SK-N-SH treated with all-trans-retinoic acid at 6 μM for 48 hours (cell line): Measurements from ENCODE around the gene CCDC180.

ENCODE experiments used
- BACH2 ChIP-seq: fragments of 250-450 bp; sonication (Bioruptor Pico); IDR thresholded peaks from 2 replicates; pipeline ENCODE4 v1.9.0; 2021; ENCODE audit warnings: mild to moderate bottlenecking, borderline replicate concordance
- CSDC2 ChIP-seq: fragments of 250-450 bp; sonication (Bioruptor Pico); IDR thresholded peaks from 2 replicates; pipeline ENCODE4 v1.5.0; 2020; ENCODE audit warnings: mild to moderate bottlenecking, moderate library complexity
- ESRRG ChIP-seq: fragments of 250-450 bp; sonication (Bioruptor Pico); IDR thresholded peaks from 2 replicates; pipeline ENCODE4 v1.6.1; 2021; ENCODE audit warnings: mild to moderate bottlenecking
- RARB ChIP-seq: fragments of 250-450 bp; sonication (Bioruptor Pico); IDR thresholded peaks from 2 replicates; pipeline ENCODE4 v1.8.0; 2021; ENCODE audit warnings: mild to moderate bottlenecking, moderate library complexity
- SNAI2 ChIP-seq: fragments of 250-450 bp; sonication (Bioruptor Pico); IDR thresholded peaks from 2 replicates; pipeline ENCODE4 v1.5.0; 2020; ENCODE audit warnings: mild to moderate bottlenecking, moderate library complexity
- TCF4 ChIP-seq: fragments of 250-450 bp; sonication (Bioruptor Pico); IDR thresholded peaks from 2 replicates; pipeline ENCODE4 v1.8.0; 2021; ENCODE audit warnings: mild to moderate bottlenecking, moderate library complexity, borderline replicate concordance
- ZFP3 ChIP-seq: fragments of 250-450 bp; sonication (Bioruptor Pico); IDR thresholded peaks from 2 replicates; pipeline ENCODE4 v1.5.0; 2020; ENCODE audit warnings: mild to moderate bottlenecking, moderate library complexity
- ZFP30 ChIP-seq: fragments of 450-650 bp; formaldehyde crosslinking; IDR thresholded peaks from 2 replicates; pipeline ENCODE4 v1.5.0; 2022; ENCODE audit warnings: mild to moderate bottlenecking, moderate library complexity
- ZNF70 ChIP-seq: fragments of 450-650 bp; formaldehyde crosslinking; IDR thresholded peaks from 2 replicates; pipeline ENCODE4 v1.5.0; 2020; ENCODE audit warnings: mild to moderate bottlenecking, moderate library complexity
- TF ChIP-seq, protein P1 (sequence below): fragments of 250-450 bp; sonication (Bioruptor Pico); IDR thresholded peaks from 2 replicates; pipeline ENCODE4 v1.8.0; 2020; ENCODE audit warnings: mild to moderate bottlenecking, moderate library complexity, borderline replicate concordance
- TF ChIP-seq, protein P2 (sequence below): fragments of 250-450 bp; sonication (Bioruptor Pico); IDR thresholded peaks from 2 replicates; pipeline ENCODE4 v1.5.1; 2021; ENCODE audit warnings: mild to moderate bottlenecking, moderate library complexity
- TF ChIP-seq, protein P3 (sequence below): fragments of 250-450 bp; sonication (Bioruptor Pico); IDR thresholded peaks from 2 replicates; pipeline ENCODE4 v1.8.0; 2021; ENCODE audit warnings: low read depth, mild to moderate bottlenecking, moderate library complexity, borderline replicate concordance

DNA sequence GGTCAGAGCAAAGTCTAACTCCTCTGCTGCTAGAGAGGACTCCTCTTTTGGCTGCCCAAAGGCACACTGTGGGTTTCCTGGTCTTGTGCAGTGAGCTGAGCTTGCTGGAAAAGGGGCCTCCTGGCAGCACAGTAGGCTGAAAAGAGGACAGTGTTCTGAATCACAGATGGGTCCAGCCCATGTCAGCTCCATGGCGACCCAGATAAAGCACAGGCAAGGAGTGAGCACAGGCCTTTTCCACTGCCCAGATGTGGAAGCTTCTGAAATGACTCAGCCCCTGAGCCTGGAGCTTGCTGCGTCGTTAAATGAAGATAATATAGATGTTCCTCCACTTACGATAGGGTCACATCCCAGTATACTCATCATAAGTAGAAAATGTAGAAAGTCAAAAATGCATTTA lies 8.1 kb downstream of the CCDC180 start:
- TF ChIP-seq ESRRG (CRISPR knock-in tag) (no peak), ZFP30 (CRISPR knock-in tag) (no peak), BACH2 (CRISPR knock-in tag) (no peak), ZFP3 (no peak), TCF4 (no peak), SNAI2 (CRISPR knock-in tag) (no peak), ZNF70 (no peak), CSDC2 (CRISPR knock-in tag) (no peak), RARB (CRISPR knock-in tag) (no peak)
- TF ChIP-seq, protein P1, sequence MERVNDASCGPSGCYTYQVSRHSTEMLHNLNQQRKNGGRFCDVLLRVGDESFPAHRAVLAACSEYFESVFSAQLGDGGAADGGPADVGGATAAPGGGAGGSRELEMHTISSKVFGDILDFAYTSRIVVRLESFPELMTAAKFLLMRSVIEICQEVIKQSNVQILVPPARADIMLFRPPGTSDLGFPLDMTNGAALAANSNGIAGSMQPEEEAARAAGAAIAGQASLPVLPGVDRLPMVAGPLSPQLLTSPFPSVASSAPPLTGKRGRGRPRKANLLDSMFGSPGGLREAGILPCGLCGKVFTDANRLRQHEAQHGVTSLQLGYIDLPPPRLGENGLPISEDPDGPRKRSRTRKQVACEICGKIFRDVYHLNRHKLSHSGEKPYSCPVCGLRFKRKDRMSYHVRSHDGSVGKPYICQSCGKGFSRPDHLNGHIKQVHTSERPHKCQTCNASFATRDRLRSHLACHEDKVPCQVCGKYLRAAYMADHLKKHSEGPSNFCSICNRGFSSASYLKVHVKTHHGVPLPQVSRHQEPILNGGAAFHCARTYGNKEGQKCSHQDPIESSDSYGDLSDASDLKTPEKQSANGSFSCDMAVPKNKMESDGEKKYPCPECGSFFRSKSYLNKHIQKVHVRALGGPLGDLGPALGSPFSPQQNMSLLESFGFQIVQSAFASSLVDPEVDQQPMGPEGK (CRISPR knock-in tag): no peak
- TF ChIP-seq, protein P2, sequence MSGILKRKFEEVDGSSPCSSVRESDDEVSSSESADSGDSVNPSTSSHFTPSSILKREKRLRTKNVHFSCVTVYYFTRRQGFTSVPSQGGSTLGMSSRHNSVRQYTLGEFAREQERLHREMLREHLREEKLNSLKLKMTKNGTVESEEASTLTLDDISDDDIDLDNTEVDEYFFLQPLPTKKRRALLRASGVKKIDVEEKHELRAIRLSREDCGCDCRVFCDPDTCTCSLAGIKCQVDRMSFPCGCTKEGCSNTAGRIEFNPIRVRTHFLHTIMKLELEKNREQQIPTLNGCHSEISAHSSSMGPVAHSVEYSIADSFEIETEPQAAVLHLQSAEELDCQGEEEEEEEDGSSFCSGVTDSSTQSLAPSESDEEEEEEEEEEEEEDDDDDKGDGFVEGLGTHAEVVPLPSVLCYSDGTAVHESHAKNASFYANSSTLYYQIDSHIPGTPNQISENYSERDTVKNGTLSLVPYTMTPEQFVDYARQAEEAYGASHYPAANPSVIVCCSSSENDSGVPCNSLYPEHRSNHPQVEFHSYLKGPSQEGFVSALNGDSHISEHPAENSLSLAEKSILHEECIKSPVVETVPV (CRISPR knock-in tag): no peak
- TF ChIP-seq, protein P3, sequence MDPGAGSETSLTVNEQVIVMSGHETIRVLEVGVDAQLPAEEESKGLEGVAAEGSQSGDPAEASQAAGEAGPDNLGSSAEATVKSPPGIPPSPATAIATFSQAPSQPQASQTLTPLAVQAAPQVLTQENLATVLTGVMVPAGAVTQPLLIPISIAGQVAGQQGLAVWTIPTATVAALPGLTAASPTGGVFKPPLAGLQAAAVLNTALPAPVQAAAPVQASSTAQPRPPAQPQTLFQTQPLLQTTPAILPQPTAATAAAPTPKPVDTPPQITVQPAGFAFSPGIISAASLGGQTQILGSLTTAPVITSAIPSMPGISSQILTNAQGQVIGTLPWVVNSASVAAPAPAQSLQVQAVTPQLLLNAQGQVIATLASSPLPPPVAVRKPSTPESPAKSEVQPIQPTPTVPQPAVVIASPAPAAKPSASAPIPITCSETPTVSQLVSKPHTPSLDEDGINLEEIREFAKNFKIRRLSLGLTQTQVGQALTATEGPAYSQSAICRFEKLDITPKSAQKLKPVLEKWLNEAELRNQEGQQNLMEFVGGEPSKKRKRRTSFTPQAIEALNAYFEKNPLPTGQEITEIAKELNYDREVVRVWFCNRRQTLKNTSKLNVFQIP (CRISPR knock-in tag): no peak
